Retinal pigment epithelial cell (primary cell): ENCODE results near the gene PTPN6.

ENCODE experiments used
- DNase-seq: peaks from one replicate; pipeline ENCODE4 v3.0.0-alpha.2; 2010; ENCODE audit warnings: low read depth
- H3K4me3 ChIP-seq: 2 replicates; pipeline ENCODE4 v1.5.1; 2011; ENCODE audit warnings: mild to moderate bottlenecking, low read length, control low read depth, moderate library complexity
- CTCF ChIP-seq: conservative IDR thresholded peaks from 2 replicates; pipeline ENCODE4 v1.5.1; 2011; ENCODE audit warnings: low read depth, low read length, control low read depth, inconsistent platforms

PTPN6 gene

GRCh38 chr12:6909421-6910145 is 41.6 kb upstream of the PTPN6 start:
- DNase-seq: no peak
- no peak overlapping the region for H3K4me3 ChIP-seq
- TF ChIP-seq CTCF: no peak

GRCh38 chr12:6912164-6912935 is 38.8 kb upstream of the PTPN6 start:
- H3K4me3 ChIP-seq: no peak overlapping the region
- TF ChIP-seq CTCF: no peak
- no peak for DNase-seq

GRCh38 chr12:6914246-6914946 is 36.8 kb upstream of the PTPN6 start, which contains the start of gene ENO2:
Gene ENO2 (plus strand): TSS chr12:6914580. CDS start chr12:6915833, 1,253 bp downstream.
- no peak for DNase-seq
- peak within 1 kb of the TSS; percentile 82 for H3K4me3 ChIP-seq
- no peak for TF ChIP-seq CTCF

- TF ChIP-seq CTCF: no peak
- H3K4me3 ChIP-seq: peak overlapping the region; percentile 82
- DNase-seq: no peak
These were observed 36.0 kb upstream of the PTPN6 start for GRCh38 chr12:6914947-6915788.

GRCh38 chr12:6915789-6916285 is 35.3 kb upstream of the PTPN6 start:
- peak overlapping the region; percentile 82 for H3K4me3 ChIP-seq
- no peak for TF ChIP-seq CTCF
- DNase-seq: no peak

- no peak for DNase-seq
- peak overlapping the region; percentile 82 for H3K4me3 ChIP-seq
- no peak for TF ChIP-seq CTCF
These were observed 34.5 kb upstream of the PTPN6 start for GRCh38 chr12:6916426-6917200.
